Sigmoid colon (tissue), 4 donors: ENCODE results near the gene DGKI.

ENCODE experiments used
- EP300 ChIP-seq, 4 donors: sonication (generic); formaldehyde crosslinking; IDR thresholded peaks; one replicate each; pipeline ENCODE4 v1.6.1; 2017; ENCODE audit warnings: antibody characterized with exemption in 4 of 4
- POLR2A ChIP-seq, 2 donors: fragments of 450-650 bp; IDR thresholded peaks; one replicate each; pipeline ENCODE4 v1.6.1; 2016; ENCODE audit warnings: antibody characterized with exemption in 2 of 2, mild to moderate bottlenecking in 2 of 2, moderate library complexity in 2 of 2
- POLR2AphosphoS5 ChIP-seq, 4 donors: sonication (generic); formaldehyde crosslinking; IDR thresholded peaks; one replicate each; pipeline ENCODE4 v1.6.1; 2017; ENCODE audit warnings: antibody characterized with exemption in 4 of 4
- TF ChIP-seq, protein P1 (sequence below), 4 experiments: fragments of 450-650 bp in 3 of 4; fragments of 200-600 bp in 1 of 4; IDR thresholded peaks; one replicate each; pipeline ENCODE4 v1.5.1; 2016 to 2019; ENCODE audit warnings: antibody characterized with exemption in 4 of 4, mild to moderate bottlenecking in 3 of 4, moderate library complexity in 2 of 4

- TF ChIP-seq POLR2A (IDR thresholded peaks at IDR 0.05) (no peak), EP300 (IDR thresholded peaks at IDR 0.05) (no peak), POLR2AphosphoS5 (IDR thresholded peaks at IDR 0.05) (no peak)
- TF ChIP-seq, protein P1, sequence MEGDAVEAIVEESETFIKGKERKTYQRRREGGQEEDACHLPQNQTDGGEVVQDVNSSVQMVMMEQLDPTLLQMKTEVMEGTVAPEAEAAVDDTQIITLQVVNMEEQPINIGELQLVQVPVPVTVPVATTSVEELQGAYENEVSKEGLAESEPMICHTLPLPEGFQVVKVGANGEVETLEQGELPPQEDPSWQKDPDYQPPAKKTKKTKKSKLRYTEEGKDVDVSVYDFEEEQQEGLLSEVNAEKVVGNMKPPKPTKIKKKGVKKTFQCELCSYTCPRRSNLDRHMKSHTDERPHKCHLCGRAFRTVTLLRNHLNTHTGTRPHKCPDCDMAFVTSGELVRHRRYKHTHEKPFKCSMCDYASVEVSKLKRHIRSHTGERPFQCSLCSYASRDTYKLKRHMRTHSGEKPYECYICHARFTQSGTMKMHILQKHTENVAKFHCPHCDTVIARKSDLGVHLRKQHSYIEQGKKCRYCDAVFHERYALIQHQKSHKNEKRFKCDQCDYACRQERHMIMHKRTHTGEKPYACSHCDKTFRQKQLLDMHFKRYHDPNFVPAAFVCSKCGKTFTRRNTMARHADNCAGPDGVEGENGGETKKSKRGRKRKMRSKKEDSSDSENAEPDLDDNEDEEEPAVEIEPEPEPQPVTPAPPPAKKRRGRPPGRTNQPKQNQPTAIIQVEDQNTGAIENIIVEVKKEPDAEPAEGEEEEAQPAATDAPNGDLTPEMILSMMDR (IDR thresholded peaks at IDR 0.05), result no peak
Observed at GRCh38 chr7:137603043-137603442, 243.7 kb downstream of the DGKI start.
